ENCODE measurements around the gene PSG2.
"Not testable (repeated sequence)": the region's sequence is repeated elsewhere in the genome, so short reads cannot be mapped to it uniquely, and the experiment has no call there.

- TF ChIP-seq CTCF (IDR thresholded peaks at IDR 0.05; ENCODE audit: low read length); EZH2 (IDR thresholded peaks at IDR 0.05; ENCODE audit: borderline replicate concordance, low read length): not testable (repeated sequence)
These were observed 60.4 kb downstream of the PSG2 start for GRCh38 chr19:43022098-43022497.
